KMS-11 (cell line): Measurements from ENCODE around the gene MAP1S.

Source experiments
- H2AFZ ChIP-seq: fragments of 200-600 bp; sonication (generic); 2 replicates; pipeline ENCODE4 v1.6.1; 2016; ENCODE audit warnings: antibody characterized with exemption, mixed run types, low read depth
- H3K27ac ChIP-seq: fragments of 200-600 bp; sonication (generic); 2 replicates; pipeline ENCODE4 v1.6.1; 2016; ENCODE audit warnings: mild to moderate bottlenecking, mixed run types
- H3K27me3 ChIP-seq: fragments of 200-600 bp; sonication (generic); 2 replicates; pipeline ENCODE4 v1.6.1; 2017; ENCODE audit warnings: mild to moderate bottlenecking, low read depth, mixed run types, moderate library complexity; ENCODE audit not compliant: insufficient read depth
- H3K36me3 ChIP-seq: fragments of 200-600 bp; sonication (generic); 2 replicates; pipeline ENCODE4 v1.6.1; 2017; ENCODE audit warnings: mild to moderate bottlenecking, mixed run types; ENCODE audit not compliant: insufficient read depth
- H3K4me1 ChIP-seq: fragments of 200-600 bp; sonication (generic); 2 replicates; pipeline ENCODE4 v1.6.1; 2016; ENCODE audit warnings: mild to moderate bottlenecking, low read depth, mixed run types; ENCODE audit not compliant: poor library complexity, severe bottlenecking
- H3K4me2 ChIP-seq: fragments of 200-600 bp; sonication (generic); 2 replicates; pipeline ENCODE4 v1.7.0; 2016; ENCODE audit warnings: mild to moderate bottlenecking, mixed run types
- H3K4me3 ChIP-seq: fragments of 200-600 bp; sonication (generic); IDR thresholded peaks from 2 replicates; pipeline ENCODE4 v1.6.1; 2017; ENCODE audit warnings: low read depth, low read length, mixed read lengths; ENCODE audit not compliant: insufficient read depth
- H3K79me2 ChIP-seq: fragments of 200-600 bp; sonication (generic); 2 replicates; pipeline ENCODE4 v1.6.1; 2016; ENCODE audit warnings: low read depth, mixed run types; ENCODE audit not compliant: insufficient read depth
- H3K9ac ChIP-seq: fragments of 200-600 bp; sonication (generic); 2 replicates; pipeline ENCODE4 v1.6.1; 2016; ENCODE audit warnings: mild to moderate bottlenecking, mixed run types
- H4K20me1 ChIP-seq: fragments of 200-600 bp; sonication (generic); 2 replicates; pipeline ENCODE4 v1.6.1; 2016; ENCODE audit warnings: mild to moderate bottlenecking, mixed run types; ENCODE audit not compliant: insufficient read depth
- TF ChIP-seq, protein P1 (sequence below): fragments of 200-600 bp; sonication (generic); conservative IDR thresholded peaks from 2 replicates; pipeline ENCODE4 v1.6.1; 2017; ENCODE audit warnings: low read depth, mild to moderate bottlenecking, antibody characterized with exemption, low read length, moderate library complexity, mixed read lengths

Gene MAP1S

DNA sequence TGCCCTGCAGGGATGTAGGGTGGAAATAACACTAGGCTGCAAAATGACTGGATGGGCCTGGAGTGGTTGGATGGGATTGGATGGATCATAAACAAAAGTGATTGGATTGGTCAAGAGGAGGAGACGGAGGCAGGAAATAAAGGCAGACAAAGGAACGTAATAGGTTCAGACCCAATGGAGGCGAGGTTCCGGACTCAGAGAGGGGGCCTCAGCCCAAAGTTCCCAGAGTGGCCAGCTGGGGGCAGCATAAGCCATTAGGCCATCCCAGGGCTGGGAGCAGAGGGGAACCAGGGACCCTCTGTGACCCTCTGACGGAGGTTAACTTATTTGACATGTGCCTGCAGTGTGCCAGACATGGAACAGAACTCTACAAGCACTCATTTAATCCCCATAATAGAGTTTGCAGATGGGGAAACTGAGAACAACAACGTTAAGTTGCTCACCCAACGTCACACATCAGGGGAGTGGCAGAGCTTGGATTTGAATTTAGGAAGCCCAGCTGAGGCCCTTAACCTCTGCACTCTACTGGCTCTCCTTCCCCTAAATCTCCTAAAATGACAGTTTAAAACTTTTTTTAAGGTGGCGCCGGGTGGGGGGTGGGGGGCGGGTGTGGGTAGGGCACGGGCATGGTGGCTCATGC lies 15.3 kb upstream of the MAP1S start:
- Histone ChIP-seq H3K4me2 (no peak overlapping the region), H3K9ac (no peak overlapping the region)

GRCh38 chr19:17706750-17707181 lies 12.5 kb upstream of the MAP1S start:
- no peaks in the 10 kb centered on the region for H3K4me1 ChIP-seq
- H3K27me3 ChIP-seq: peaks cover 19% of the 10 kb centered on the region; the same call in 1 of the 2 replicates
- no peaks in the 10 kb centered on the region for H3K79me2 ChIP-seq
- H3K27ac ChIP-seq: no peak overlapping the region
- no peak overlapping the region for H3K4me3 ChIP-seq
- H3K36me3 ChIP-seq: no peaks in the 10 kb centered on the region
- no peak overlapping the region for H3K4me2 ChIP-seq
- TF ChIP-seq, protein P1, sequence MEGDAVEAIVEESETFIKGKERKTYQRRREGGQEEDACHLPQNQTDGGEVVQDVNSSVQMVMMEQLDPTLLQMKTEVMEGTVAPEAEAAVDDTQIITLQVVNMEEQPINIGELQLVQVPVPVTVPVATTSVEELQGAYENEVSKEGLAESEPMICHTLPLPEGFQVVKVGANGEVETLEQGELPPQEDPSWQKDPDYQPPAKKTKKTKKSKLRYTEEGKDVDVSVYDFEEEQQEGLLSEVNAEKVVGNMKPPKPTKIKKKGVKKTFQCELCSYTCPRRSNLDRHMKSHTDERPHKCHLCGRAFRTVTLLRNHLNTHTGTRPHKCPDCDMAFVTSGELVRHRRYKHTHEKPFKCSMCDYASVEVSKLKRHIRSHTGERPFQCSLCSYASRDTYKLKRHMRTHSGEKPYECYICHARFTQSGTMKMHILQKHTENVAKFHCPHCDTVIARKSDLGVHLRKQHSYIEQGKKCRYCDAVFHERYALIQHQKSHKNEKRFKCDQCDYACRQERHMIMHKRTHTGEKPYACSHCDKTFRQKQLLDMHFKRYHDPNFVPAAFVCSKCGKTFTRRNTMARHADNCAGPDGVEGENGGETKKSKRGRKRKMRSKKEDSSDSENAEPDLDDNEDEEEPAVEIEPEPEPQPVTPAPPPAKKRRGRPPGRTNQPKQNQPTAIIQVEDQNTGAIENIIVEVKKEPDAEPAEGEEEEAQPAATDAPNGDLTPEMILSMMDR: no peak
- no peak overlapping the region for H3K9ac ChIP-seq
- no peaks in the 10 kb centered on the region for H4K20me1 ChIP-seq
- H2AFZ ChIP-seq: no peak overlapping the region

More for the DNA sequence above, 15.3 kb upstream of the MAP1S start:
- H2AFZ ChIP-seq: no peak overlapping the region
- no peak overlapping the region for H3K4me3 ChIP-seq
- H3K36me3 ChIP-seq: no peaks in the 10 kb centered on the region
- H3K27me3 ChIP-seq: peaks cover 29% of the 10 kb centered on the region; the same call in 1 of the 2 replicates
- H3K4me1 ChIP-seq: no peaks in the 10 kb centered on the region
- no peak overlapping the region for H3K27ac ChIP-seq
- no peaks in the 10 kb centered on the region for H4K20me1 ChIP-seq
- TF ChIP-seq, protein P1: peak; percentile 71
- no peaks in the 10 kb centered on the region for H3K79me2 ChIP-seq

DNA sequence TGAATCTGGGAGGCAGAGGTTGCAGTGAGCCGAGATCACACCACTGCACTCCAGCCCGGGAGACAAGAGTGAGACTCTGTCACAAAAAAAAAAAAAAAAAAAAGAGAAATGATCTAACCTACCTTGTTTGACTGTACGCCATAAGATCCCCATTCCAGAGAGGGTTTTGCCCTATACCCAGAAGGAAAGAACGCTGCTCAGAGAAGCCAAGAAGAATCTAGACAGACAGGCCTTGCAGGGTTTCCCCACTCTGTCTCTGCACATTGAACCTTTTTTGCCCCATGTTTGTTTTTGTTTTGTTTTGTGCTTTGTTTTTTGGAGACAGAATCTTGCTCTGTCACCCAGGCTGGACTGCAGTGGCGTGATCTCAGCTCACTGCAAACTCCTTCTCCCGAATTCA lies 7.4 kb upstream of the MAP1S start:
- Histone ChIP-seq H3K27ac (no peak overlapping the region), H3K4me3 (no peak overlapping the region), H3K4me2 (no peak overlapping the region), H3K4me1 (no peaks in the 10 kb centered on the region), H3K27me3 (peaks cover 15% of the 10 kb centered on the region; the same call in 1 of the 2 replicates), H3K9ac (no peak overlapping the region), H3K36me3 (no peaks in the 10 kb centered on the region), H3K79me2 (no peaks in the 10 kb centered on the region), H4K20me1 (no peaks in the 10 kb centered on the region), H2AFZ (no peak overlapping the region)
- TF ChIP-seq, protein P1: no peak

DNA sequence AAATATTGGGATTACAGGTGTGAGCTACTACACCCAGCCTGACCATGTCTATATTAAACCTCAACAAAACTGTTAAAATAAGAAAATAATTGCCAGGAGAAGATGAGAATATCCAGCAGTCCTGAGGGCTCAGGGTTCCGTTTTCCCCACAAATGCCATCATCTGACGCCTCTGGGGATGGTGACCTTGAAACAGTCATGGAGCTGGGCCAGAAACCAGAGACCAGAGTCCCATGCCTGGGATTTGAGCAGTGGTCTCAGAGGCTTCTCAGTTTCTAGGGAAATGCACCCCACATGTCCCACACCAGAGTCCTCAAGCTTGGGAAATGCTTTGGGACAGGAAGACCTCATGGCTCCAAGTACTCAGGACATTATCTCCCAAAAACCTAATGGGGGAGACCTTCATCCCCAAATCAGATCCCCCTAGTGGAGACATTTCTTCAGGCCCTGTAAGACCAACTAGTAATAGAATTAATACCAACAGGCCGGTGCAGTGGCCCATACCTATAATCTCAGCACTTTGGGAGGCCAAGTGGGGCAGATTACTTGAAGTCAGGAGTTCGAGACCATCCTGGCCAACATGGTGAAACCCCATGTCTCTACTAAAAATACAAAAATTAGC lies 2.9 kb upstream of the MAP1S start:
- peaks cover 6% of the 10 kb centered on the region; the same call in 1 of the 2 replicates for H3K27me3 ChIP-seq
- H3K4me3 ChIP-seq: no peak overlapping the region
- no peak overlapping the region for H3K4me2 ChIP-seq
- no peaks in the 10 kb centered on the region for H4K20me1 ChIP-seq
- no peak overlapping the region for H3K27ac ChIP-seq
- peaks cover 16% of the 10 kb centered on the region for H3K4me1 ChIP-seq
- no peak overlapping the region for H2AFZ ChIP-seq
- TF ChIP-seq, protein P1: 0 out of 2 replicates have a peak, but pooled peaks have one; percentile 24
- no peaks in the 10 kb centered on the region for H3K36me3 ChIP-seq
- H3K9ac ChIP-seq: no peak overlapping the region
- H3K79me2 ChIP-seq: peaks cover 14% of the 10 kb centered on the region; the same call in 1 of the 2 replicates
